ENCODE results near the gene ARHGAP4. TPM values are rescaled to one million over a fixed set of nuclear protein-coding genes. Genes with fewer than 3 reads are reported as not detected.

The ARHGAP4 gene
- total and polyA plus RNA-seq, 10 of the 15 experiments (the other 5 are each of a cell fraction or from before 2014, with no cell fraction given), result 0.71 to 120 (median 44.3) TPM

DNA sequence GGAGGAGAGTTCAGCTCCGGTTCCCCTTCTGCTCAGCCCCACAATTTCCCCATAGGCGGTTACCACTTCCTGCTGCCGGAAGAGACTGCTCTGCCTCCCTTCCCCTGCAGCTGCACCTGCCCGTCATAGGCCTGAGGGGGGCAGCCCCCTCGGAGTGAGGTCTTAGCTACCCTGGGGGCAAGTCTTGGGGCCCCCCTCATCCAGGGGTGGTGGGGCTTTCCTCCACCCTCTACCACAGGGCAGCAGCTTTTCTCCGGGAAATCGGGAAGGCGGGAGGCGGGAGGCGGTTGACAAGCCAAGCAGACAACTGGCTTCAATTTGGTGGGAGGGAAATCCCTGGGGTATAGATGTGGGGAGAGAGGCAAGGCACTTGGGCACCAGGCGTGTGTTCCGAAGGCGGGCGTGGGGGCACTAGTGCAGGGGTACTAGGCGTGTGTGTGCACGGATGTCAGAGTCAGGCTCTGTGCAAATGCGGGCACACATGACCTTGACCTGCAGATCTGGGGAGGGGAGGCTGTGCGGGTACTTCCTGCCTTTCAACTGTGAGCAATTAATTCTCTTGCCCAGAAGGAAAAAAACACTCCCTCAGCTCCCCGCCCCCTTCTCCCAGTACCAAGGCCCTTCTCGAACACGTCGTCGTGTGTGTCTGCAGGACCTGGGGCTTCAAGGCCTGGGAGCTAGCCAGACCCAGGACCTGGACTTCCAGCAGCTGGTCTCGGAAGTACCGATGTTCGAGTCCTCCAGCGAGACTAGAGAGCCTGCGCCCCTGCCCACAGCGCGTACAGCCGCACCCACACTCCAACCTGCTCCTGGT is 1.0 kb upstream of the ARHGAP4 start (continued):
- no peak for TF ChIP-seq BMI1 (IDR thresholded peaks at IDR 0.05; ENCODE audit: borderline replicate concordance)
- TF ChIP-seq ZNF207 (IDR thresholded peaks at IDR 0.05; ENCODE audit: borderline replicate concordance), result no peak
- TF ChIP-seq, protein P1, sequence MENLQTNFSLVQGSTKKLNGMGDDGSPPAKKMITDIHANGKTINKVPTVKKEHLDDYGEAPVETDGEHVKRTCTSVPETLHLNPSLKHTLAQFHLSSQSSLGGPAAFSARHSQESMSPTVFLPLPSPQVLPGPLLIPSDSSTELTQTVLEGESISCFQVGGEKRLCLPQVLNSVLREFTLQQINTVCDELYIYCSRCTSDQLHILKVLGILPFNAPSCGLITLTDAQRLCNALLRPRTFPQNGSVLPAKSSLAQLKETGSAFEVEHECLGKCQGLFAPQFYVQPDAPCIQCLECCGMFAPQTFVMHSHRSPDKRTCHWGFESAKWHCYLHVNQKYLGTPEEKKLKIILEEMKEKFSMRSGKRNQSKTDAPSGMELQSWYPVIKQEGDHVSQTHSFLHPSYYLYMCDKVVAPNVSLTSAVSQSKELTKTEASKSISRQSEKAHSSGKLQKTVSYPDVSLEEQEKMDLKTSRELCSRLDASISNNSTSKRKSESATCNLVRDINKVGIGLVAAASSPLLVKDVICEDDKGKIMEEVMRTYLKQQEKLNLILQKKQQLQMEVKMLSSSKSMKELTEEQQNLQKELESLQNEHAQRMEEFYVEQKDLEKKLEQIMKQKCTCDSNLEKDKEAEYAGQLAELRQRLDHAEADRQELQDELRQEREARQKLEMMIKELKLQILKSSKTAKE (IDR thresholded peaks at IDR 0.05; ENCODE audit: low read depth, poor library complexity, severe bottlenecking), result peak; percentile 26
- no peak for TF ChIP-seq PAX8 (IDR thresholded peaks at IDR 0.05)
- no peak for TF ChIP-seq CBX5 (IDR thresholded peaks at IDR 0.05; ENCODE audit: low read depth)
- TF ChIP-seq, protein P2, sequence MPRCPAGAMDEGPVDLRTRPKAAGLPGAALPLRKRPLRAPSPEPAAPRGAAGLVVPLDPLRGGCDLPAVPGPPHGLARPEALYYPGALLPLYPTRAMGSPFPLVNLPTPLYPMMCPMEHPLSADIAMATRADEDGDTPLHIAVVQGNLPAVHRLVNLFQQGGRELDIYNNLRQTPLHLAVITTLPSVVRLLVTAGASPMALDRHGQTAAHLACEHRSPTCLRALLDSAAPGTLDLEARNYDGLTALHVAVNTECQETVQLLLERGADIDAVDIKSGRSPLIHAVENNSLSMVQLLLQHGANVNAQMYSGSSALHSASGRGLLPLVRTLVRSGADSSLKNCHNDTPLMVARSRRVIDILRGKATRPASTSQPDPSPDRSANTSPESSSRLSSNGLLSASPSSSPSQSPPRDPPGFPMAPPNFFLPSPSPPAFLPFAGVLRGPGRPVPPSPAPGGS (IDR thresholded peaks at IDR 0.05; ENCODE audit: borderline replicate concordance, insufficient read depth, low read depth, low read length, poor library complexity, severe bottlenecking), result peak; percentile 7
- TF ChIP-seq, protein P3, sequence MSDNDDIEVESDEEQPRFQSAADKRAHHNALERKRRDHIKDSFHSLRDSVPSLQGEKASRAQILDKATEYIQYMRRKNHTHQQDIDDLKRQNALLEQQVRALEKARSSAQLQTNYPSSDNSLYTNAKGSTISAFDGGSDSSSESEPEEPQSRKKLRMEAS (IDR thresholded peaks at IDR 0.05; ENCODE audit: low read depth, low read length), result no peak; the same call in 1 of the 2 replicates
- TF ChIP-seq, protein P4, sequence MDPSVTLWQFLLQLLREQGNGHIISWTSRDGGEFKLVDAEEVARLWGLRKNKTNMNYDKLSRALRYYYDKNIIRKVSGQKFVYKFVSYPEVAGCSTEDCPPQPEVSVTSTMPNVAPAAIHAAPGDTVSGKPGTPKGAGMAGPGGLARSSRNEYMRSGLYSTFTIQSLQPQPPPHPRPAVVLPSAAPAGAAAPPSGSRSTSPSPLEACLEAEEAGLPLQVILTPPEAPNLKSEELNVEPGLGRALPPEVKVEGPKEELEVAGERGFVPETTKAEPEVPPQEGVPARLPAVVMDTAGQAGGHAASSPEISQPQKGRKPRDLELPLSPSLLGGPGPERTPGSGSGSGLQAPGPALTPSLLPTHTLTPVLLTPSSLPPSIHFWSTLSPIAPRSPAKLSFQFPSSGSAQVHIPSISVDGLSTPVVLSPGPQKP (IDR thresholded peaks at IDR 0.05; ENCODE audit: low read depth, low read length), result 0 out of 2 replicates have a peak, but pooled peaks have one; percentile 29
- no peak for TF ChIP-seq ZNF274 (IDR thresholded peaks at IDR 0.05; ENCODE audit: insufficient read depth, insufficient read length)
- TF ChIP-seq PRDM15 (CRISPR knock-in tag; IDR thresholded peaks at IDR 0.05), result no peak
- TF ChIP-seq RB1 (IDR thresholded peaks at IDR 0.05; ENCODE audit: borderline replicate concordance), result no peak
- TF ChIP-seq CEBPB (IDR thresholded peaks at IDR 0.05; ENCODE audit: borderline replicate concordance in 1 of 2, low read depth in 2 of 2, low read length in 2 of 2), result no peak
- TF ChIP-seq KLF5 (IDR thresholded peaks at IDR 0.05; ENCODE audit: partially characterized antibody), result no peak
- peak; percentile 71; the same call in 1 of the 2 replicates for TF ChIP-seq GABPA (IDR thresholded peaks at IDR 0.05; ENCODE audit: low read depth)
- TF ChIP-seq MYC (IDR thresholded peaks at IDR 0.05; ENCODE audit: insufficient read depth, insufficient read length, insufficient replicate concordance, low read length, severe bottlenecking), result no peak
- no peak for TF ChIP-seq CBX3 (IDR thresholded peaks at IDR 0.05; ENCODE audit: borderline replicate concordance, low read depth)
- no peak for TF ChIP-seq SREBF2 (IDR thresholded peaks at IDR 0.05; ENCODE audit: low read length)
- TF ChIP-seq ATF7 (IDR thresholded peaks at IDR 0.05; ENCODE audit: low read depth), result peak; percentile 67
- TF ChIP-seq, protein P5, sequence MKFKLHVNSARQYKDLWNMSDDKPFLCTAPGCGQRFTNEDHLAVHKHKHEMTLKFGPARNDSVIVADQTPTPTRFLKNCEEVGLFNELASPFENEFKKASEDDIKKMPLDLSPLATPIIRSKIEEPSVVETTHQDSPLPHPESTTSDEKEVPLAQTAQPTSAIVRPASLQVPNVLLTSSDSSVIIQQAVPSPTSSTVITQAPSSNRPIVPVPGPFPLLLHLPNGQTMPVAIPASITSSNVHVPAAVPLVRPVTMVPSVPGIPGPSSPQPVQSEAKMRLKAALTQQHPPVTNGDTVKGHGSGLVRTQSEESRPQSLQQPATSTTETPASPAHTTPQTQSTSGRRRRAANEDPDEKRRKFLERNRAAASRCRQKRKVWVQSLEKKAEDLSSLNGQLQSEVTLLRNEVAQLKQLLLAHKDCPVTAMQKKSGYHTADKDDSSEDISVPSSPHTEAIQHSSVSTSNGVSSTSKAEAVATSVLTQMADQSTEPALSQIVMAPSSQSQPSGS (IDR thresholded peaks at IDR 0.05; ENCODE audit: low read length), result no peak

Data from GM12878 (cell line).